ENCODE data around the gene SIRT5. TPM values are rescaled to one million over a fixed set of nuclear protein-coding genes. Genes with fewer than 3 reads are reported as not detected.

Gene SIRT5
- total and polyA plus RNA-seq, 2 donors (not counting 1 experiment from before 2014, with no cell fraction given), result 8.1 to 16.3 TPM

DNA sequence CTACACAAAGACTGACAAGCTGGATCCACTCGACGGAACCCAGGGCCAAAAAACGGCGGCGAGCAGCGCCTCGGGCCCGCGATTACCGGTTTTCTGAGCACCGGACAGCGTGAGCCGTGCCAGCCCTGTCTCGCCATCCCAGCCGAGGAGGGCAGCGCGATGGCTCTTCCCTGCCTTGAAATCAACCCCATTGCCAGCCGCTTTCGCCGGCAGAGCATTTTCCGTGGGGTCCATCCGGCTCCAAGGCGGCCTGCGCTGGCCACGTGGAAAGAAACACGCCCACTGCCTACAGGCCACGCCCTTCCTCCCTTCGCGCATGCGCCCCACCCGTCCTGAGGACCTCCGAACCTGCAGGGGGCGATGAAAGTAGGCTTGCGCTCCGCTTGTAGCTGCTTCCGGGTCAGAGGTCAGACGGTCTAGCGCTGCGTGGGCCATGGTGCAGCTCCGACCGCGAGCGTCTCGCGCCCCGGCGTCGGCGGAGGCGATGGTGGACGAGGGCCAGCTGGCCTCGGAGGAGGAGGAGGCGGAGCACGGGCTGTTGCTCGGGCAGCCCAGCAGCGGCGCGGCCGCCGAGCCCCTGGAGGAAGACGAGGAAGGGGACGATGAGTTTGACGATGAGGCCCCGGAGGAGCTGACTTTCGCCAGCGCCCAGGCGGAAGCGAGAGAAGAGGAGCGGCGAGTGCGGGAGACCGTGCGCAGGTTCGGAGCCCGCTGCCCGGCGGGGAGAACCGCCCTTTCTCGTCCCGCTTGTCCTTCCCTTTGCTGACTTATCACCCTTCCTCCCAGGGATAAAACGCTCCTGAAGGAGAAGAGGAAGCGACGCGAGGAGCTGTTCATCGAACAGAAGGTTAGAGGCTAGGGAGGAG is 40.8 kb downstream of the SIRT5 start, which contains the start of gene NOL7:
Gene NOL7, plus strand, starts transcription at position 410 of the 866 bp plus-strand sequence. Its CDS starts 24 bp downstream, at position 434.
- TF ChIP-seq, protein P1, sequence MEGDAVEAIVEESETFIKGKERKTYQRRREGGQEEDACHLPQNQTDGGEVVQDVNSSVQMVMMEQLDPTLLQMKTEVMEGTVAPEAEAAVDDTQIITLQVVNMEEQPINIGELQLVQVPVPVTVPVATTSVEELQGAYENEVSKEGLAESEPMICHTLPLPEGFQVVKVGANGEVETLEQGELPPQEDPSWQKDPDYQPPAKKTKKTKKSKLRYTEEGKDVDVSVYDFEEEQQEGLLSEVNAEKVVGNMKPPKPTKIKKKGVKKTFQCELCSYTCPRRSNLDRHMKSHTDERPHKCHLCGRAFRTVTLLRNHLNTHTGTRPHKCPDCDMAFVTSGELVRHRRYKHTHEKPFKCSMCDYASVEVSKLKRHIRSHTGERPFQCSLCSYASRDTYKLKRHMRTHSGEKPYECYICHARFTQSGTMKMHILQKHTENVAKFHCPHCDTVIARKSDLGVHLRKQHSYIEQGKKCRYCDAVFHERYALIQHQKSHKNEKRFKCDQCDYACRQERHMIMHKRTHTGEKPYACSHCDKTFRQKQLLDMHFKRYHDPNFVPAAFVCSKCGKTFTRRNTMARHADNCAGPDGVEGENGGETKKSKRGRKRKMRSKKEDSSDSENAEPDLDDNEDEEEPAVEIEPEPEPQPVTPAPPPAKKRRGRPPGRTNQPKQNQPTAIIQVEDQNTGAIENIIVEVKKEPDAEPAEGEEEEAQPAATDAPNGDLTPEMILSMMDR (IDR thresholded peaks at IDR 0.05), result peak; percentile 86
- TF ChIP-seq EZH2 (IDR thresholded peaks at IDR 0.05; ENCODE audit: borderline replicate concordance, insufficient read depth, low read depth, low read length, poor library complexity, severe bottlenecking), result no peak
- Mint-ChIP-seq H3K9me3 (ENCODE audit: insufficient read depth) (no peaks in the 10 kb centered on the region), H3K27me3 (no peaks in the 10 kb centered on the region), H3K4me1 (peaks cover 46% of the 10 kb centered on the region), H3K4me3 (peak within 1 kb of the TSS; percentile 97), H3K27ac (peak within 1 kb of the TSS; percentile 97)
- Histone ChIP-seq H3K4me2 (replicated peaks; ENCODE audit: low read depth, low read length, poor library complexity, severe bottlenecking) (peak within 1 kb of the TSS; percentile 90), H3K9me3 (ENCODE audit: control extremely low read depth in 1 of 3, control insufficient read depth in 2 of 3, insufficient read depth in 1 of 3, low read length in 2 of 3) (no peaks in the 10 kb centered on the region), H3K36me3 (replicated peaks in 1 of 2; ENCODE audit: control extremely low read depth in 1 of 2, control insufficient read depth in 1 of 2, extremely low read depth in 1 of 2, insufficient read depth in 2 of 2, low read length in 1 of 2) (peaks cover 0 to 35% of the 10 kb centered on the region in 2 experiments), H2AFZ (ENCODE audit: insufficient read depth, low read depth, low read length, poor library complexity, severe bottlenecking) (peak within 1 kb of the TSS; percentile 90), H3K9ac (ENCODE audit: low read length) (peak within 1 kb of the TSS; percentile 81), H3K79me2 (ENCODE audit: control insufficient read depth, insufficient read depth, low read length) (peaks cover 24% of the 10 kb centered on the region), H3K27me3 (replicated peaks in 1 of 4; ENCODE audit: control extremely low read depth in 1 of 4, control insufficient read depth in 3 of 4, insufficient read depth in 4 of 4, low read length in 3 of 4) (no peaks in the 10 kb centered on the region), H4K20me1 (ENCODE audit: control insufficient read depth, insufficient read depth, low read length, poor library complexity, severe bottlenecking) (peaks cover 25% of the 10 kb centered on the region), H3K4me1 (ENCODE audit: control insufficient read depth in 2 of 2, insufficient read depth in 2 of 2, low read length in 2 of 2) (peaks cover 16 to 22% of the 10 kb centered on the region in 2 donors), H3K27ac (ENCODE audit: low read length in 2 of 2) (peak within 1 kb of the TSS; percentile 73 to 82), H3K4me3 (ENCODE audit: control extremely low read depth in 1 of 5, extremely low read depth in 1 of 5, insufficient read depth in 1 of 5, low read depth in 2 of 5, low read length in 4 of 5) (peak within 1 kb of the TSS; percentile 79 to 94 (median 93))
- ATAC-seq (ENCODE audit: low read depth) (peak; percentile 93), DNase-seq (peak; percentile 99)
- intact Hi-C loops (cut with micrococcal nuclease), result loop anchor here (1.0 to 10.0 kb wide), 9 partner anchors 41 to 1632 kb away; partner anchors contain the start of genes GFOD1, JARID2, MCUR1 and SIRT5
- WGBS (ENCODE audit: insufficient coverage), result under 1% methylated on average over 74 of the region's 85 CpGs
- CTCF ChIA-PET, result interaction anchor here (0.6 to 7.2 kb wide), 25 partner anchors 10 to 337 kb away, joined by 3 to 53 read pairs (median 6); partner anchors contain the start of genes GFOD1, RANBP9, SIRT5 and TBC1D7
- POLR2A ChIA-PET, result interaction anchor here (0.6 to 2.8 kb wide), 14 partner anchors 15 to 422 kb away, joined by 3 to 31 read pairs (median 4); partner anchors contain the start of genes GFOD1, MCUR1, SIRT5 and TBC1D7

Data from B cell (primary cell).